Left ventricle myocardium inferior (tissue), 1 donor: ENCODE data around the gene BTNL2. TPM values are rescaled to one million over a fixed set of nuclear protein-coding genes. Genes with fewer than 3 reads are reported as not detected.
"Not testable (repeated sequence)": the region's sequence is repeated elsewhere in the genome, so short reads cannot be mapped to it uniquely, and the experiment has no call there.

ENCODE experiments used
- DNase-seq: peaks from one replicate; pipeline ENCODE4 v3.0.0-alpha.2; 2020
- H3K27ac ChIP-seq: fragments of 200-600 bp; replicated peaks from 2 replicates; pipeline ENCODE4 v1.8.0; 2021
- H3K27me3 ChIP-seq: fragments of 200-600 bp; 2 replicates; pipeline ENCODE4 v1.8.0; 2021; ENCODE audit warnings: low read depth
- H3K36me3 ChIP-seq: fragments of 200-600 bp; 2 replicates; pipeline ENCODE4 v1.8.0; 2021
- H3K4me1 ChIP-seq: fragments of 200-600 bp; 2 replicates; pipeline ENCODE4 v1.8.0; 2021
- H3K4me3 ChIP-seq: fragments of 200-600 bp; 2 replicates; pipeline ENCODE4 v1.8.0; 2021; ENCODE audit warnings: mild to moderate bottlenecking, moderate library complexity
- H3K9me3 ChIP-seq: fragments of 200-600 bp; replicated peaks from 2 replicates; pipeline ENCODE4 v1.8.0; 2021
- CTCF ChIP-seq: fragments of 200-600 bp; IDR thresholded peaks from 2 replicates; pipeline ENCODE4 v1.8.0; 2021; ENCODE audit warnings: antibody characterized with exemption, mild to moderate bottlenecking, borderline replicate concordance
- intact Hi-C: fragments of 100-400 bp; cut with micrococcal nuclease; formaldehyde crosslinking; loops from one replicate; pipeline ENCODE4 v1.11.0; 2022
- total RNA-seq: library from RNA; stranded (reverse); fragmentation: NEBNext Ultra II Directional; extraction: Animal tissue kit (Norgen Biotek cat#: 25700); gene quantifications from one replicate; pipeline ENCODE4 v1.2.1, GENCODE V29; 2021
- donor health status: DM: no; HTN: yes; CAD: no; lungs with severe emphysema.

BTNL2 gene
- total RNA-seq, 1 donor from 2014 or later: not detected

GRCh38 chr6:32367644-32368043 is 39.3 kb downstream of the BTNL2 start:
- intact Hi-C loops: no loop called here
- Histone ChIP-seq H3K9me3 (peaks cover 11% of the 10 kb centered on the region), H3K4me1 (no peaks in the 10 kb centered on the region), H3K27ac (no peak overlapping the region), H3K27me3 (no peaks in the 10 kb centered on the region), H3K4me3 (no peak overlapping the region), H3K36me3 (no peaks in the 10 kb centered on the region)
- TF ChIP-seq CTCF: no peak
- no peak for DNase-seq

GRCh38 chr6:32359225-32359624 is 47.8 kb downstream of the BTNL2 start:
- H3K27me3 ChIP-seq, H3K4me3 ChIP-seq, H3K27ac ChIP-seq, H3K9me3 ChIP-seq, intact Hi-C loops, H3K4me1 ChIP-seq, DNase-seq, H3K36me3 ChIP-seq: not testable (repeated sequence)

GRCh38 chr6:32358548-32358947 is 48.4 kb downstream of the BTNL2 start:
- H3K4me1 ChIP-seq, intact Hi-C loops, H3K36me3 ChIP-seq, H3K27me3 ChIP-seq, H3K4me3 ChIP-seq, H3K27ac ChIP-seq, H3K9me3 ChIP-seq, DNase-seq: not testable (repeated sequence)

- intact Hi-C loops: no loop called here
Measured at GRCh38 chr6:32355018-32355417, 52.0 kb downstream of the BTNL2 start.

GRCh38 chr6:32353348-32353747 is 53.6 kb downstream of the BTNL2 start:
- Histone ChIP-seq H3K36me3 (no peaks in the 10 kb centered on the region), H3K9me3 (no peaks in the 10 kb centered on the region), H3K4me1 (no peaks in the 10 kb centered on the region), H3K27ac (no peak overlapping the region), H3K4me3 (no peak overlapping the region), H3K27me3 (peaks cover 11% of the 10 kb centered on the region)
- TF ChIP-seq CTCF: no peak
- no peak for DNase-seq
- intact Hi-C loops: no loop called here

More at GRCh38 chr6:32355018-32355417, 52.0 kb downstream of the BTNL2 start:
- H3K4me1 ChIP-seq: no peaks in the 10 kb centered on the region
- H3K27me3 ChIP-seq: no peaks in the 10 kb centered on the region
- H3K9me3 ChIP-seq: no peaks in the 10 kb centered on the region
- H3K4me3 ChIP-seq: no peak overlapping the region
- no peak overlapping the region for H3K27ac ChIP-seq
- H3K36me3 ChIP-seq: no peaks in the 10 kb centered on the region
- no peak for DNase-seq
- no peak for TF ChIP-seq CTCF

Other genes starting within 250 kb of the BTNL2 start
- 9.2 TPM for gene EGFL8, start 242.6 kb downstream of the BTNL2 start, total RNA-seq
- 43.0 TPM for gene AGPAT1, start 231.1 kb downstream of the BTNL2 start, total RNA-seq
- gene RNF5, start 228.8 kb downstream of the BTNL2 start, total RNA-seq: 76.0 TPM
- 1.8 TPM for gene AGER, start 222.9 kb downstream of the BTNL2 start, total RNA-seq
- 36.5 TPM for gene PBX2, start 217.0 kb downstream of the BTNL2 start, total RNA-seq
- 5.0 TPM for gene GPSM3, start 214.5 kb downstream of the BTNL2 start, total RNA-seq
- 23.0 TPM for gene NOTCH4, start 183.1 kb downstream of the BTNL2 start, total RNA-seq
- gene TSBP1, start 35.3 kb downstream of the BTNL2 start, total RNA-seq: not detected
- 87.3 TPM for gene HLA-DRA, start 32.7 kb upstream of the BTNL2 start, total RNA-seq
- gene HLA-DRB5, start 123.1 kb upstream of the BTNL2 start, total RNA-seq: 14.3 TPM
- gene HLA-DRB1, start 182.7 kb upstream of the BTNL2 start, total RNA-seq: 26.4 TPM
- gene HLA-DQA1, start 230.2 kb upstream of the BTNL2 start, total RNA-seq: 5.4 TPM